Measurements from ENCODE around the gene FAT4. TPM values are rescaled to one million over a fixed set of nuclear protein-coding genes. Genes with fewer than 3 reads are reported as not detected.

The FAT4 gene
- total RNA-seq, 1 experiment from 2014 or later, result 0.05 TPM

GRCh38 chr4:125267630-125268029, 47.1 kb upstream of the FAT4 start:
- Histone ChIP-seq H3K4me1 (no peaks in the 10 kb centered on the region), H3K36me3 (ENCODE audit: control insufficient read depth, insufficient read depth, low read length) (no peaks in the 10 kb centered on the region), H3K27me3 (replicated peaks; ENCODE audit: control insufficient read depth, insufficient read depth, low read length) (no peaks in the 10 kb centered on the region), H3K9me3 (no peaks in the 10 kb centered on the region), H3K4me3 (ENCODE audit: low read depth, low read length) (no peak overlapping the region)
- intact Hi-C loops (cut with micrococcal nuclease; ENCODE audit: unreplicated experiment), result no loop called here
- Mint-ChIP-seq H3K36me3 (ENCODE audit: insufficient read depth, unreplicated experiment) (no peaks in the 10 kb centered on the region), H3K9me3 (ENCODE audit: unreplicated experiment) (no peaks in the 10 kb centered on the region), H3K27ac (ENCODE audit: unreplicated experiment) (no peak overlapping the region), H3K4me3 (ENCODE audit: unreplicated experiment) (no peak overlapping the region), H3K4me1 (ENCODE audit: low read depth, unreplicated experiment) (no peaks in the 10 kb centered on the region), H3K27me3 (ENCODE audit: insufficient read depth, unreplicated experiment) (peaks cover 2% of the 10 kb centered on the region)
- CTCF ChIA-PET, result no interaction called here
- POLR2A ChIA-PET, result no interaction called here
- TF ChIP-seq, protein P1, sequence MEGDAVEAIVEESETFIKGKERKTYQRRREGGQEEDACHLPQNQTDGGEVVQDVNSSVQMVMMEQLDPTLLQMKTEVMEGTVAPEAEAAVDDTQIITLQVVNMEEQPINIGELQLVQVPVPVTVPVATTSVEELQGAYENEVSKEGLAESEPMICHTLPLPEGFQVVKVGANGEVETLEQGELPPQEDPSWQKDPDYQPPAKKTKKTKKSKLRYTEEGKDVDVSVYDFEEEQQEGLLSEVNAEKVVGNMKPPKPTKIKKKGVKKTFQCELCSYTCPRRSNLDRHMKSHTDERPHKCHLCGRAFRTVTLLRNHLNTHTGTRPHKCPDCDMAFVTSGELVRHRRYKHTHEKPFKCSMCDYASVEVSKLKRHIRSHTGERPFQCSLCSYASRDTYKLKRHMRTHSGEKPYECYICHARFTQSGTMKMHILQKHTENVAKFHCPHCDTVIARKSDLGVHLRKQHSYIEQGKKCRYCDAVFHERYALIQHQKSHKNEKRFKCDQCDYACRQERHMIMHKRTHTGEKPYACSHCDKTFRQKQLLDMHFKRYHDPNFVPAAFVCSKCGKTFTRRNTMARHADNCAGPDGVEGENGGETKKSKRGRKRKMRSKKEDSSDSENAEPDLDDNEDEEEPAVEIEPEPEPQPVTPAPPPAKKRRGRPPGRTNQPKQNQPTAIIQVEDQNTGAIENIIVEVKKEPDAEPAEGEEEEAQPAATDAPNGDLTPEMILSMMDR (IDR thresholded peaks at IDR 0.05; ENCODE audit: insufficient read depth in 1 of 2, low read depth in 1 of 2, low read length in 1 of 2, severe bottlenecking in 1 of 2, unreplicated experiment in 1 of 2), result no peak
- BruUV-seq (replicated peaks), result no TSS peak
- DNase-seq, result no peak

GRCh38 chr4:125268068-125268755, 46.5 kb upstream of the FAT4 start:
- POLR2A ChIA-PET, result no interaction called here
- Mint-ChIP-seq H3K9me3 (ENCODE audit: unreplicated experiment) (no peaks in the 10 kb centered on the region), H3K4me3 (ENCODE audit: unreplicated experiment) (no peak overlapping the region), H3K27me3 (ENCODE audit: insufficient read depth, unreplicated experiment) (peaks cover 2% of the 10 kb centered on the region), H3K4me1 (ENCODE audit: low read depth, unreplicated experiment) (no peaks in the 10 kb centered on the region), H3K27ac (ENCODE audit: unreplicated experiment) (no peak overlapping the region), H3K36me3 (ENCODE audit: insufficient read depth, unreplicated experiment) (no peaks in the 10 kb centered on the region)
- no TSS peak for BruUV-seq (replicated peaks)
- intact Hi-C loops (cut with micrococcal nuclease; ENCODE audit: unreplicated experiment), result no loop called here
- Histone ChIP-seq H3K4me3 (ENCODE audit: low read depth, low read length) (no peak overlapping the region), H3K27me3 (replicated peaks; ENCODE audit: control insufficient read depth, insufficient read depth, low read length) (no peaks in the 10 kb centered on the region), H3K9me3 (no peaks in the 10 kb centered on the region), H3K4me1 (no peaks in the 10 kb centered on the region), H3K36me3 (ENCODE audit: control insufficient read depth, insufficient read depth, low read length) (no peaks in the 10 kb centered on the region)
- DNase-seq, result no peak
- TF ChIP-seq, protein P1 (IDR thresholded peaks at IDR 0.05; ENCODE audit: insufficient read depth in 1 of 2, low read depth in 1 of 2, low read length in 1 of 2, severe bottlenecking in 1 of 2, unreplicated experiment in 1 of 2), result no peak
- CTCF ChIA-PET, result no interaction called here

DNA sequence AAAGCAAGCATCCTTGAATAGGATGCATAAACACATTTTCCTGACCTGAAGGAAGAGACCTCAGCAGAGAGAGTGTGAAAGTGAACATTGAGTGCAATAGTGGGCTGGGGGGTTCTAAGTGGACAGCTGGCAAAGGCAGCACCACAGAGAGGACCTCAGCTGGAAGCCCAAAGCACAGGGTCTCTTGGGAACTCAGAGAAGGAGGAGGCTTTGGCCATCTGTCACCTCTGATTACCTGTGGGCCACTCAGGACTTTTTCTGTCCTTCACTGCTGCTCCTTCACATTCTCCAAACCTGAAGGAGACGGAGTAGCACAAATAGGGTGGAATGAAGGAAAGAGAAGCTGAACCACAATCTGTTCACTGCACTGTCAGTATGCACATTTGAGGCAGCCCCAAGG, 37.9 kb upstream of the FAT4 start:
- H3K4me1 ChIP-seq, result no peaks in the 10 kb centered on the region
- Mint-ChIP-seq H3K9me3 (ENCODE audit: unreplicated experiment) (no peaks in the 10 kb centered on the region), H3K27ac (ENCODE audit: unreplicated experiment) (no peak overlapping the region), H3K36me3 (ENCODE audit: insufficient read depth, unreplicated experiment) (no peaks in the 10 kb centered on the region), H3K27me3 (ENCODE audit: insufficient read depth, unreplicated experiment) (no peaks in the 10 kb centered on the region), H3K4me1 (ENCODE audit: low read depth, unreplicated experiment) (no peaks in the 10 kb centered on the region), H3K4me3 (ENCODE audit: unreplicated experiment) (no peak overlapping the region)
- intact Hi-C loops (cut with micrococcal nuclease; ENCODE audit: unreplicated experiment), result no loop called here
- TF ChIP-seq, protein P1 (IDR thresholded peaks at IDR 0.05; ENCODE audit: insufficient read depth in 1 of 2, low read depth in 1 of 2, low read length in 1 of 2, severe bottlenecking in 1 of 2, unreplicated experiment in 1 of 2), result no peak
- no peak for DNase-seq
- ChIA-PET POLR2A (no interaction called here), CTCF (no interaction called here)
- no TSS peak for BruUV-seq (replicated peaks)
- H3K9me3 ChIP-seq, result no peaks in the 10 kb centered on the region
- no peak overlapping the region for H3K4me3 ChIP-seq (ENCODE audit: low read depth, low read length)
- no peaks in the 10 kb centered on the region for H3K36me3 ChIP-seq (ENCODE audit: control insufficient read depth, insufficient read depth, low read length)
- H3K27me3 ChIP-seq (replicated peaks; ENCODE audit: control insufficient read depth, insufficient read depth, low read length), result no peaks in the 10 kb centered on the region
